ACHN (cell line): ENCODE results near the gene CHRNA3.

ENCODE experiments used
- DNase-seq: peaks from one replicate; pipeline ENCODE4 v3.0.0-alpha.2; 2015
- in situ Hi-C: cut with HindIII; loops from 2 replicates; pipeline ENCODE4 v1.10.0; 2017; ENCODE audit warnings: low sequenced_read_pairs, low pct_ligation_motif_present, low pct_unique_long_range_greater_than_20kb

The CHRNA3 gene

DNA sequence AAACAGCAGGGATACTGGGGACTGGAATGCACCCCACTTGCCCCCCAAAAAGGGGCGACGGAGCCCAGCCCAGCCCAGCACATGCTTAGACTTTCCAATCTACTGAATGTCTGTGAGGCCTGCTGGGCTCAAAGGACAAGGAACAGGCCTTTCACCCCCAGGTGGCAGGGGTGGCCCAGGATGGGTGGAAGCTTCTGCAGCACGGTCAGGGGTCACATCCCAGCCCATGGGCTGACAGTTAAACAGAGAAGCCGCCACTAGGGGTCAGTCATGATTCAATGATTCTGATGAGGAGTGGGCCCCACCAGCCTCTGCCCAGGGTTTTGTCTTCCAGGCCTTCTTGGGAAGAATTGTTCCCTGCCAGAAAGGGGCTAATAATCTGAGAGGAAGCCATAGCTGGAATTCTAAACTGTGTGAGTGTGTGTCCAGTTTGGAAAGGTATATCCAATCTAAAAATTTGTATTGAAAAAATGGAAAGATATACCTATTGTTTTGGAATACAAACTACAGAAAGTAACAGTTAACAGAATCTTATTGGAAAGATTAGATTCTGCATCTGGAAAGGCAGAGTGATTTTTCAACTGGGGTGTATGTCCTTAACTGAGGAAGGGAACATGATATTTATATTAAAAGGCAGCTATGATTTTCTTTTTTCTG, 18.0 kb upstream of the CHRNA3 start:
- in situ Hi-C loops = no loop called here
- peak; percentile 60 for DNase-seq

DNA sequence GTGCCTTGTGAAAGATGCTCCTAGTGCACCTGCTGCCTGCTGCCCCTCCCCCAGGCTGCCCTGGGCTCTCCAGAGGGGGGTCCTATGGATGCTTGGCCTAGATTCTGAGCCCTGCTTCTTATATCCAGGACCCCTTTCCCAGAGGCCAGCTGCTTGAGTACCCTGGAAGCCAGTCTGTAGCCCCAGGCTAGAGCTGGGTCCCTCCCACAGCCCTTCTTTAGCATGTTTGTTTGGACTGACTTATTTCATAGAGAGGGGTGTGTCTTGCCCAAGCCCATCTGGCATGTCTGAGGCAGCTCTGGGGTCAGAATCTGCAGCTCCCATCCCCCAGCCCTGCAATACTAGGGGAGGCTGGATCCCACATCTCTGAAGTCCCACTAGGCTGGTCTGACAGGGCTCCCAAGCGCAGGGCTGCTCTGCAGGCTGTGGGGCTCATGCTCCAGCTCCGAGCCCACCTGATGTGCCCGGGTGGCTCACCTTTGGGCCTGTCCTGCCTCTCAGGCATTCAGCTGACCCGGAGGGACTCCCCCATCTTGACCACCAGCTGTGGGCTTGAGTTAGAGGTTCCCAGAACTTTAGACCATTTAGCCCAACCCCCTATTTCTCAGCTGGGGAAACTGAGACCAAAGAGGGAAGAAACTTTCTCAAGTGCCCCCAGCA, 17.1 kb upstream of the CHRNA3 start:
- DNase-seq = no peak
- in situ Hi-C loops = no loop called here

DNA sequence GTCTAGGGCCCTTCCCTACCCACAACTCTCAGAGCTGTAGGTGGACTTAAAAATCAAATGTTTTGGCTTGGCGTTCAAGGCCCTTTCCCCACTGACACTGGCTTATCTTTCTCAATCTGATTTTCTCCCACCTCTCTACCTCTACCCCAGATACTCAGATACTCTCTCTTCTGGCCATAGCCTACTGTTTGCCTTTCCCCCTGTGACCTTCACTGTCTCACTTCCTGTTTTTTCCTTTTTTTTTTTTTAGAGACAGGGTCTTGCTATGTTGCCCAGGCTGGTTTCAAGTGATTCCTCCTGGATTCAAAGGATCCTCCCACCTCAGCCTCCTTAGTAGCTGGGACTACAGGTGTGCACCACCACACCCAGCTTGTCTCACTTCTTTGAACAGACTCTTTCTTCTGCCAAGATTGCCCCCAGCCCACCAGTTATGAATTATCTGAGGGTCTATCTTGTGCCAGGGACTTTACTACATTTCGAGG, 15.6 kb upstream of the CHRNA3 start:
- DNase-seq = no peak
- in situ Hi-C loops = no loop called here

DNA sequence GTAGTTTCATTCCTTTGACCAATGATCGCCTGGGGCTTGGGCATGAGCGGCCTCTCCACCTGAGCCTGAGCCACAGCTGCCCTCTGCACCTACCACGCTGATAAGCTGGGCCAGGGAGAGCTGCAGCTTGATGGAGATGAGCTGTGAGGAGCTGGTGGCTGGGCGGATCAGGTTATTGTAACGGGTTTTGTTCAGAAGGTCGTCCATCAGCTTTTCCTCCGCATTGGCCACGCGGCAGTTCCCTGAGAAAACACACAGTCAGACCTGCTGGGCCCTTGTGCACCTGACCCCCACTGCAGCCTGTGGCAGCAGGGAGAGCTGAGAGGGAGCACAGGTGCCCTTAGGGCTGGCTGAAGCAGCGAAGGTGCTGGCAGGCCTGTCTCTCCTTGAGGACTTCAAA, 14.6 kb upstream of the CHRNA3 start:
- in situ Hi-C loops = no loop called here
- no peak for DNase-seq

DNA sequence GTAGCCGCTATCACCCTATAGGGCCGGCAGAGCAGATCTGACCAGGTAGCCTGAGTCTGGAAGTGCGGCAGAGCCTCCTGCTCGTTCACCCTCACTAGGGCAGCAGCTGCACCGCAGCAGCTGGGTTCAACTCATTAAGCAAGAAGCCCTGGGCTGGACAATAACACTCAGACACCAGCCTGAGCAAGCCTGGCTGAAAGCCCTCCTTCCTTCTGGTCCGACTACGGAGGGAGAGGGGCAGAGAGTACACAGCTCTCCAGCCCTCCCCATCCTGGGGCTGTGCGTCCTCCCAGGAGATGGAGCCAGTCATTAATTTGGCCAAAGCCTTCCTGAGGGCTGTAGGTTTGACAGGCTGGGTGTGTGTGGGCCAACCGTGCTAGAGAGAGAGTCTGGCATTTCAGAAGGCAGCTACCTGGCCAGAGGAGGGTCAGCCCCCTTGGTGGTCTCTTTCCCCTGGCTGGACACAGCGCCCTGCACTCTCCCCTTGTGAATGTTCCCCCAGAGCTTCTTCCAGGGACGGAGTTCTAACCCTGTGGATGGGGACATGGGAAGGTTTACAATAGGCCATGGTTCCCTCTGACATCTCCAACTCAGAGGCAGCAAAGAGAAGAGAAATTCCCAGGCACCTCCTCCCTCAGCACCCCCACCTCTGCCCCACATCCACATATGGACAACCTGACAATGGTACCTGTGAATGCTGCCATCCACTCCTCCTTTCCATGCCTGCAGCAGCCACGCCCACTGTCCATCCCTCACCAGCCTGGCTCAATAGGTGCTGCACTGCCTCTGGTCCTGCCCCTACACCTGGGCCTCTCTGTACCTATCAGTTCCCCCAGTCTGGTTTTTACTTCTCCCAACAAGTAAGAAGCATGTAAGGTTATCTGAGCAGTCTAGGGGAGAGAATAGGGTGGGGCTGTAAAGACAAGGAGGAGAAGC, 13.7 kb upstream of the CHRNA3 start:
- in situ Hi-C loops = no loop called here
- DNase-seq = no peak

DNA sequence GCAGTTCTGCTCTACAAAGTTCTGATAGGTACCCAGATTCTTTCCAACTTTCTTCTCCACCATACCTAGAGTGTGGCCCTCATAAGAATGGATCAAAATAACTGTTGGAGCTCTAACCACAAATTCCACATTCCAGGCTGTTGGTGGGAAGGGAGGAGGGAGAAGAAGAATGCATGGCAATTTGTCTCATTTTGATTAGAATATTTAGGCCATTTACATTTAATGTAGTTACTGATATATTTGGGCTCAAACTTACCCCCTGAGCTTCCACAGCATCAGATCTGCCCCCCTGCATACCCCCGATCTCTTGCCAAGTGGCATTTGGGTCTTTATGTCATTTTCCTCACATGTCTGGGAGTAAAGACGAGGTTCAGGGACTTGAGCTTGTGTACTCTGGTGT, 12.6 kb upstream of the CHRNA3 start:
- DNase-seq = no peak
- in situ Hi-C loops = no loop called here

DNA sequence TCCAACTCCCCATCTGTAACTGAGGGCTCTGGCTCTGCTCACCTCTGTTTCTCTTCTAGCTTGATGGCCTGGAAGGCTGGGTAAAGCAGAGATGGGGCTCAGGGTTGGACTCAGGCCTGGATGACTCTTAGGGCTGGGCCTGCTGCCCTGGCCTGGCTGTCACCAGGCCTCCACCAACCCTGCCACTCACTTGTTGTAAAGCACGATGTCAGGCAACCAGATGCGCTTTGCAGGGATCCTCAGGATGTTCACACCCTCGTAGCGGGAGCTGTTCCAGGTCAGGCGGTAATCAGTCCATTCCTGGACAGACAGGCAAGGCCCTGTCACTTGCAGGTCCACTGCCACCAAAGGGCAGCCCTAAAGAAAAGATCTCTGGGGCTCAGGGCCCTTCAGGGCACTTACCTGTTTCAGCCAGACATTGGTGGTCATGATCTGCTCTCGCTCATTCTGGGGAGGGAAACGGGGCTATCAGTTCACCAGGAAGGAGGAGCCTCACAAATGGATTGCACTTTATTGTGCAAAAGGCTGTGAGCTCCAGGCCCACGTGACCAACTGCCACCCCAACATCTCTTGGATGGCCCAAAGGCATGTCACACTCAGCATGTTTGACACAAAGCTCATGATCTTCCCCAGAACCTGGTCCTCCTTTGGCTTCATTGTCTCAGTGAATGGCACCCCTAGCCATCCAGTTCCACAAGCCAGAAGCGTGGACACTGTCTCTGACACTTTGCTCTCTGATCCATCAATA, 10.3 kb upstream of the CHRNA3 start:
- DNase-seq = no peak
- in situ Hi-C loops = no loop called here

DNA sequence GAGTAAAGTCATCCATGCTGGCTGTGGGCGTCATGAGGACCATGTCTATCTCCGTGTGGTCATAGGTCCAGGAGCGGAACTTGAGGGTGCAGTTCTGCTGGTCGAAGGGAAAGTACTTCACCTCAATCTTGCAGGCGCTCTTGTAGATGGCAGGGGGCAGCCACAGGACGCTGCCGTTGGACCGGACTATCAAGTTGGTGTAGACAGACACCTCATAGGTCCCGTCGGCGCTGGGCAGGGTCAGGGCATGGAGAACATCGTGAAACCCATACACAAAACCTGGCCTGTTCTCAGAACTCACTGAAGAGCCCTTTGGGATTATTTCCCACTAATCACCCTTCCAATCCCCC, 8.9 kb upstream of the CHRNA3 start:
- no peak for DNase-seq
- in situ Hi-C loops = no loop called here

DNA sequence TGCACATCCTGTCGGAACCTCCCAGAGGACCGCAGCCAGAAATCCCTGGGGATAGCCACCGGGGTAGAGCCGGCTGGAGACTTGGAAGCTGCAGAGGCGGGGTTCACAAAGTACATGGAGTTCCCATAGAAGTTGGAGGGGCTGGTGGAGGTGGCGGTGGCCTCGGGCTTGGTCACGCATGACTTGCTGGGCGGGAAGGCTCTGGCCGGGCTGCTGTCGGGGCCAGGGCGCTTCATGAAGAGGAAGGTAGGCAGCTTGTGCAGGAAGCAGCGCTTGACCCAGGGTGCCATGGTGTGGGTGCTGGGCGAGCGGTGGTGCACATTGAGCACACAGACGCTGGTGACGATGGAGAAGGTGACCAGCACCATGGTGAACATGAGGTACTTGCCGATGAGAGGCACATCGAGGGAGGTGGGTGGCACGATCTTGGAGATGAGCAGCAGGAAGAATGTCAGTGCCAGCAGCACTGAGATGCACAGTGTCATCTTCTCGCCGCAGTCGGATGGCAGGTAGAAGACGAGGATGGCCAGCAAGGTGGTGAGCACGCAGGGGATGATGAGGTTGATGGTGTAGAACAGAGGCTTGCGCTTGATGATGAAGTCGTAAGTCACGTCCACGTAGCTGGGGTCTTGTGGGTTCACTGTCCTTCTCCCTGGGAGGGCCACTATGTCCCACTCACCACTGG, 8.4 kb upstream of the CHRNA3 start:
- in situ Hi-C loops = no loop called here
- DNase-seq = no peak

DNA sequence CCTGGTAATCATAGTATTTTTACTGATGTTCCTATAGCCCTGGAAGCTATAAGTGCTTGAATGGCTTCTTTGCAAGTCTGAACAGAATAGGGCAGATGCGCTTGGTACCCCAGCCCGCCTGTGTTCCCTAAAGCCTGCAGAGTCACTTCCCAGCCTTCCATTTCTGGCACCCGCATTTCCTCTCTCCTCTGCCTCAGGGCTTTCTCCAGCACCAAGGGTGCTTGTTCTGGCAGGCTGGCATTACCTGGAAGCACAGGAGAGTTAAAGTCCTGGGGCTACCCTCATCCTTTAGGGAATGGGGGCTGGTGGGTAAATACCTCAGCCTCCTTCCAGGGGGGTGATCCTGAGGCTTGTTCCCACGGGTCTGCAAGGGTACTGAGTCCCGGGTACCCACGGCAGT, 7.4 kb upstream of the CHRNA3 start:
- no peak for DNase-seq
- in situ Hi-C loops = no loop called here

DNA sequence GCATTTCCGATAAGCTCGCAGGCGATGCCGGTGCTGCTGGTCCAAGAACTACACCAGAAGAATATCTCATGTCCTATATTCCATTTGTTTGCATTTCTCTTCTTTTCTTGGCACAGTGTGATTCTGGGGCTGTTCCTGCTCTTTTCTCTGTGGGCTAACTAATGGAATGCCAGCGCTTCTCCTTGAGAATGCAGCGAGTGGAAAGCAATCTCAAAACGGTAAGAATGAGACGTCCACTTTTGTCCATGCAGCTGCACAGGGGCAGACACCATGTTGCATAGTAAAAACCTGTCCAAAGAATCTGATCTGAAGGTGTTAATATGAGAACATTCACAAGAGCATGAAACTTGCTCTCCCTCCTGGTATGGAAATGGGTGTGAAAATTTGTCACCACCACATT, 6.6 kb upstream of the CHRNA3 start:
- no peak for DNase-seq
- in situ Hi-C loops = no loop called here

DNA sequence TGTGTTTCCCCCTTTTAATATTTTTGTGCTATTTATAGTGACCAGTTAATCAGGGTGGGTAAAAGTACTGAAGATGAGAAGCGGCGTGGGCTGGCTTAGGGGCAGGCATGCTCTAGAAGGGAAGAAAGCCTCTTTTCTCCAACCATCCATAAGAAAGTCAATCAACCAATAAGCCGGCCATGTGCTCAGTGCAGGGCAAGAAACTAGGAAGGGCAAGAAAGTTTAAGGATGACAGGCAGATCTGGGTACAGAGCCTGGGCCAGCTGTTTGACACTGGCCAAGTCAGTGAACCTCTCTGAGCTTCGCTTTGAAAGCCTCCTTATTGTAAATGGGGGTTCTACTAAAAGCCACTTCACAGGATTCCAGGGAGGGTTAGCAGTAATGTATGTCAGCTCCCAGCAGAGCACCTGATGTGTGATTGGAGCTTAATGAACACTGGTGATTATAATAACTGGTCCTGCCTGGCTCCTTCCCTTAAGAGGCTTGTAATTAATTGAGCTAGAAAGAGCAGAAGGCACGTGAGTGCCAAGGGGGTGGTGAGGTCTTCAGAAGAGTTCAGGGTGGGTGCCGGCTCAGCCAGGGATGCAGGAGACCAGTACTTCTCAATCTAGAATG, 5.7 kb upstream of the CHRNA3 start:
- in situ Hi-C loops = no loop called here
- no peak for DNase-seq

DNA sequence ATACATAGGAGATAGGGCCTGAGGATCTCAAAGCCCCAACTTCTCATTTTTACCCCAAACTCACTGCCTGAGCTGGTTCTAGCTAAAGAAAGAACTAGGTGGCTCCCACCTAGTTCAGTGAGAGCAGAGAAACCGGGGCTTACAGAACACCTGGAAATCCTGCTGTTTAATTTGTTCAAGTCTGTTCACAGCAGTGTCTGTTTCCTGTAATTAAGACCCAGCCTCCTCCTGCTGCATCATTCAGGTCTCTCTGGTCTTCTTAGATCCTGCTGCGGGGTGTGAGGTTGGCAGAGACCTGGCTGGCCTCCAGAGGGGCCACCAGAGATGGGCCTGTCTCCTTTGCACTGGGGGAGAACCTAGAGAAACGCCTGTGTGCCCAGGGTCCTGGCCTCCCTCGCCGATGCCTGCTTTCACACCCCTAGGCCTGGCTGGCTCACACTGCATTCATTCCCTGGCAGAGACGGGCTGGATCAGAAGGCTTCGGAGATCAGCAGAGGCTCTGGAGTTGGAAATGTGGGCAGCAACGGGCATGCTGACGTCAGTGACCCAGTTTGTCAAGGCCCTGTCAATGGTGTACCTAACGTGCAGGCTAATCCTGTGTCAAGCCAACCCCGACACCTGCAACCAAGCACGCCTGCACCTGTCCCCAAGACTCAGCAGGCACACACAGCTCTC, 4.9 kb upstream of the CHRNA3 start:
- in situ Hi-C loops = no loop called here
- no peak for DNase-seq

DNA sequence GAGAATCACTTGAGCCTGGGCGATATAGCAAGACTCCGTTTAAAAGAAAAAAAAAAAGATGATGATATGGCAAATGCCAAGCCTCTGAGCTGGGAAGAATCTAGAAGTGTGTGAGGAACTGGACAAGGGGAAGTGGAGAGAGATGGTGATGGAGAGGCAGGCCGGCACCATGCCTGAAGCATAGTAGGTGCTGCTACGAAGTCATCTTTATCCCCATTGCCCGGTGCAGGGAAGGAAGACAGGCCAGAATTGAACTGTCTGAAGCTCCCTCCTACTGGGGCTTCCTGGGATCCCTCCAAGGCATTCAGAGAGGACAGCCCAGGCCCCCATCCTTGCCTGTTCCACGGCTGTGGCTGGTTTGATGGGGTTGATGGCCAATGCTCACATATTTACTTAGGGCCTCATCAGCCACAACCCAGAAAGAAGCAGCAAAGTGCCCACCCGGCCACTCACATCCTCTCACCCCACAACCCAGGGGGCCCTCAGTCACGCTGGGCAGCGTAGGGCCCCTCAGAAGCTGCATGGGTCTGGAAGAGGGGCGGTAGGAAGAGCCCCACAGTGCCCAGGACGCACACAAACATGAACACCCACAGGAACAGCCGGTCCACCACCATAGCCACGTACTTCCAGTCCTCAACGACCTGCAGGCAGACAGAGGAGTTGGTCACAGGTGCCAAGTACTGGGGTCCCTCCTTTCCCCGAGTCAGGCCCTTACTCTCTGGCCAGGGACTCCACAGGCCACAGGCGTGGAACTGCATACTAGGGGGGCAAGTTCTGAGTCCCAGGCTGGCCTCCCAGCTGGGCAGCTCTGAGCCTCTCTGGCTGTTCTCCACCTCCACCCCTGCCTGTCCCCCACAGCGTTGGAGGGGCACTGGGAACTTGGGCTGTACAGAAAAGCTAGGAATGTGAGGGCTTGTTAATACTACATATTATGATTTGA, 4.1 kb upstream of the CHRNA3 start:
- DNase-seq = no peak
- in situ Hi-C loops = no loop called here

DNA sequence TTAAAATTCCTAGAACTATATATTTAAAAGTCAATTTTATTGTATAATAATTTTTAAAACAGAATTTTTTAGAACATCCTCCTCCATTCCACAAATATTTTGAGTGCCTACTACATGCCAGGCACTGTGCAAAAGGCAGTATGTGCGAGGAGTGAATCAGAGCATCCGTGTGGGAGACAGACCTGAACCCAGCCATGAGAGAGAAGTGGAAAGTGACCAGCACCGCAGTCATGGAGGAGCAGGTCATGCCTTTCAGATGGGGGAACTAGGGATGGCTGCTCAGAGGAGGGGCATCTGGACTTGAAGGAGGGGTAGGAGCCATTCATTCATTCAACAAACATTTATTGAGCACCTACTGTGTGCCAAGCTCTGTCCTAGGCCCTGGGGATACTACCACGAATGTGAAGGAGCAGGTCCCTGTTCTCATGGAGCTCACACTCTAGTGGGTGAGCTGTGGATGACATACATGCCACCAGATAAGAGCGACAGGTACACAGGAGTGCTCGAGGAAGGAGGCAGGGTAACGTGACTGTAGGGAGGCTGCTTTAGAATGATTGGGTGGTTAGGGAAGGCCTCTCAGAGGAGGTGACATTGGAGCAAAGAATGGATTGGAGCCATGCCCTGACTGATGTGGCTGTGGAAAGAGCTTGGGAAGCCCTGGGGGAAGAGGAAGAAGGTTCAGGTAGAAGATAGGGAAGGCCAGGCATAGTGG, 3.1 kb upstream of the CHRNA3 start:
- DNase-seq = no peak
- in situ Hi-C loops = no loop called here

DNA sequence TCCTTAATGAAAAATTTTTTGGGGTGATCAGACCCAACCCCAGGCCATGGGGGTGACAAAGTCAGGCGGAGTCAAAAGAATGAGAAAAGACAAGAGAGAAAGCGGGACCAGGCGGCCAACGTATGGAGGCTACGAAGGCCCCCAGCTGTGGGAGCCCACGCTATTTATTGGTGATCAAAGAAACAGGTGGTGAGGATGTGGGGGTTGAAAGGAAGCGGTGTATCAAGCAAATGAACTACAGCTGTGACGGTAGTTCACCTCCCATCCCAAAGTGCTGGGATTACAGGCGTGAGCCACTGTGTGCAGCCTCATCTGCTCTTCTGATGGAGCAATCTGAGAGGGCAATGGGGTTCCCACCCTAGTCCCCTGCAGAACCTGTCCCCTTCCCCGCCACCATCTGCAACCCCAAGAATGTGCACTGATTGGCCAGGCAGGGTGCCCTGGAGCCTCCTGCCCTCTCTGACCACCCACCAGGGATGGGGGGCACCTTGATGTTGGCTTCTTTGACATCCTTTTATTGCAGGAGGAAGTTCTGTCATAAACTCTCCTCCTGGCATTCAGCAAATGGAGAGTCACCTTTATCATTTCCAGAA, 1.1 kb upstream of the CHRNA3 start:
- DNase-seq = no peak
- in situ Hi-C loops = no loop called here
